ENCODE measurements around the gene DAPK1. TPM values are rescaled to one million over a fixed set of nuclear protein-coding genes. Genes with fewer than 3 reads are reported as not detected.

The DAPK1 gene
- total RNA-seq, 2 experiments from 2014 or later = 1.2 to 6.8 TPM

GRCh38 chr9:87673446-87674120, 175.9 kb downstream of the DAPK1 start:
- CTCF ChIA-PET = interaction anchor here (0.6 kb wide), 1 partner anchor 1041 kb away, joined by 3 read pairs; no protein-coding TSS in a partner anchor
- Mint-ChIP-seq H3K4me1 (no peaks in the 10 kb centered on the region), H3K36me3 (no peaks in the 10 kb centered on the region)

GRCh38 chr9:87674565-87675299, 177.1 kb downstream of the DAPK1 start:
- DNase-seq (no peak), ATAC-seq (no peak)
- Mint-ChIP-seq H3K36me3 (no peaks in the 10 kb centered on the region), H3K4me3 (no peak overlapping the region), H3K9me3 (ENCODE audit: low read depth) (no peaks in the 10 kb centered on the region), H3K27me3 (no peaks in the 10 kb centered on the region), H3K27ac (no peak overlapping the region), H3K4me1 (no peaks in the 10 kb centered on the region)
- CTCF ChIA-PET = no interaction called here

More at GRCh38 chr9:87673446-87674120, 175.9 kb downstream of the DAPK1 start:
- Mint-ChIP-seq H3K4me3 (no peak overlapping the region), H3K27ac (no peak overlapping the region), H3K27me3 (no peaks in the 10 kb centered on the region), H3K9me3 (ENCODE audit: low read depth) (no peaks in the 10 kb centered on the region)
- ATAC-seq = no peak
- DNase-seq = no peak

GRCh38 chr9:87675906-87676515, 178.3 kb downstream of the DAPK1 start:
- H3K36me3 Mint-ChIP-seq = no peaks in the 10 kb centered on the region
- CTCF ChIA-PET = no interaction called here
- no peaks in the 10 kb centered on the region for H3K9me3 Mint-ChIP-seq (ENCODE audit: low read depth)
- ATAC-seq = no peak
- H3K4me1 Mint-ChIP-seq = no peaks in the 10 kb centered on the region
- no peak overlapping the region for H3K4me3 Mint-ChIP-seq
- no peak for DNase-seq
- no peaks in the 10 kb centered on the region for H3K27me3 Mint-ChIP-seq
- H3K27ac Mint-ChIP-seq = no peak overlapping the region

GRCh38 chr9:87676976-87677775, 179.5 kb downstream of the DAPK1 start:
- ATAC-seq = no peak
- CTCF ChIA-PET = no interaction called here
- no peaks in the 10 kb centered on the region for H3K36me3 Mint-ChIP-seq
- H3K4me3 Mint-ChIP-seq = no peak overlapping the region
- no peaks in the 10 kb centered on the region for H3K4me1 Mint-ChIP-seq
- DNase-seq = no peak
- H3K9me3 Mint-ChIP-seq (ENCODE audit: low read depth) = no peaks in the 10 kb centered on the region
- no peak overlapping the region for H3K27ac Mint-ChIP-seq
- no peaks in the 10 kb centered on the region for H3K27me3 Mint-ChIP-seq

GRCh38 chr9:87677776-87678587, 180.3 kb downstream of the DAPK1 start:
- no peaks in the 10 kb centered on the region for H3K9me3 Mint-ChIP-seq (ENCODE audit: low read depth)

GRCh38 chr9:87678650-87679355, 181.1 kb downstream of the DAPK1 start:
- H3K4me1 Mint-ChIP-seq = no peaks in the 10 kb centered on the region
- CTCF ChIA-PET = no interaction called here
- no peak overlapping the region for H3K27ac Mint-ChIP-seq
- ATAC-seq (no peak), DNase-seq (no peak)
- no peaks in the 10 kb centered on the region for H3K9me3 Mint-ChIP-seq (ENCODE audit: low read depth)
- no peaks in the 10 kb centered on the region for H3K36me3 Mint-ChIP-seq
- no peak overlapping the region for H3K4me3 Mint-ChIP-seq
- H3K27me3 Mint-ChIP-seq = no peaks in the 10 kb centered on the region

More at GRCh38 chr9:87677776-87678587, 180.3 kb downstream of the DAPK1 start:
- H3K4me1 Mint-ChIP-seq = no peaks in the 10 kb centered on the region
- ATAC-seq (no peak), DNase-seq (no peak)
- no peak overlapping the region for H3K4me3 Mint-ChIP-seq
- H3K36me3 Mint-ChIP-seq = no peaks in the 10 kb centered on the region
- no peak overlapping the region for H3K27ac Mint-ChIP-seq
- H3K27me3 Mint-ChIP-seq = no peaks in the 10 kb centered on the region
- CTCF ChIA-PET = no interaction called here

- CTCF ChIA-PET = no interaction called here
- DNase-seq (no peak), ATAC-seq (no peak)
- Mint-ChIP-seq H3K4me3 (no peak overlapping the region), H3K4me1 (peaks cover 2% of the 10 kb centered on the region), H3K27me3 (no peaks in the 10 kb centered on the region), H3K36me3 (no peaks in the 10 kb centered on the region), H3K9me3 (ENCODE audit: low read depth) (no peaks in the 10 kb centered on the region), H3K27ac (no peak overlapping the region)
Measured at GRCh38 chr9:87681271-87682061, 183.8 kb downstream of the DAPK1 start.

- no peaks in the 10 kb centered on the region for H3K36me3 Mint-ChIP-seq
- no peak for ATAC-seq
- no peak overlapping the region for H3K27ac Mint-ChIP-seq
- peaks cover 2% of the 10 kb centered on the region for H3K4me1 Mint-ChIP-seq
- CTCF ChIA-PET = no interaction called here
- H3K4me3 Mint-ChIP-seq = no peak overlapping the region
- H3K9me3 Mint-ChIP-seq (ENCODE audit: low read depth) = no peaks in the 10 kb centered on the region
- no peak for DNase-seq
- H3K27me3 Mint-ChIP-seq = no peaks in the 10 kb centered on the region
Measured at GRCh38 chr9:87682085-87682484, 184.4 kb downstream of the DAPK1 start.

- DNase-seq = no peak
- H3K9me3 Mint-ChIP-seq (ENCODE audit: low read depth) = no peaks in the 10 kb centered on the region
- CTCF ChIA-PET = no interaction called here
- no peaks in the 10 kb centered on the region for H3K27me3 Mint-ChIP-seq
- no peaks in the 10 kb centered on the region for H3K36me3 Mint-ChIP-seq
- no peak overlapping the region for H3K4me3 Mint-ChIP-seq
- H3K27ac Mint-ChIP-seq = no peak overlapping the region
- ATAC-seq = no peak
- peaks cover 2% of the 10 kb centered on the region for H3K4me1 Mint-ChIP-seq
Measured at GRCh38 chr9:87682618-87683017, 185.0 kb downstream of the DAPK1 start.

- Mint-ChIP-seq H3K4me1 (peaks cover 2% of the 10 kb centered on the region), H3K27me3 (no peaks in the 10 kb centered on the region), H3K9me3 (ENCODE audit: low read depth) (no peaks in the 10 kb centered on the region), H3K27ac (no peak overlapping the region), H3K36me3 (no peaks in the 10 kb centered on the region), H3K4me3 (no peak overlapping the region)
- no peak for ATAC-seq
- CTCF ChIA-PET = no interaction called here
- DNase-seq = no peak
Measured at GRCh38 chr9:87683751-87684626, 186.3 kb downstream of the DAPK1 start.

- CTCF ChIA-PET = no interaction called here
- ATAC-seq = no peak
- no peak overlapping the region for H3K4me3 Mint-ChIP-seq
Measured at GRCh38 chr9:87684627-87685219, 187.1 kb downstream of the DAPK1 start.

More at GRCh38 chr9:87684627-87685219, 187.1 kb downstream of the DAPK1 start:
- DNase-seq = no peak
- Mint-ChIP-seq H3K27me3 (no peaks in the 10 kb centered on the region), H3K9me3 (ENCODE audit: low read depth) (no peaks in the 10 kb centered on the region), H3K36me3 (no peaks in the 10 kb centered on the region), H3K4me1 (peaks cover 2% of the 10 kb centered on the region), H3K27ac (no peak overlapping the region)

Measured in activated CD8-positive, alpha-beta memory T cell treated with anti-CD3 and anti-CD28 coated beads, Interleukin-2, amount 10 ng/mL, durations not matched to agents 7 days and 5 days (primary cell).